ENCODE results near the gene ZCCHC24.

ZCCHC24 gene

GRCh38 chr10:79401015-79401921, 44.2 kb downstream of the ZCCHC24 start:
- TF ChIP-seq EZH2phosphoT487 (IDR thresholded peaks at IDR 0.05; ENCODE audit: borderline replicate concordance, low read length) (no peak), CTCF (IDR thresholded peaks at IDR 0.05; ENCODE audit: low read depth, low read length, poor library complexity, severe bottlenecking) (no peak)
- H3K4me2 ChIP-seq (ENCODE audit: low read length) = no peak overlapping the region
- no peaks in the 10 kb centered on the region for H3F3A ChIP-seq (ENCODE audit: control insufficient read depth, insufficient read depth)
- H3K4me1 ChIP-seq (ENCODE audit: control insufficient read depth, low read length) = no peaks in the 10 kb centered on the region
- no peak overlapping the region for H3K4me3 ChIP-seq (ENCODE audit: low read length)
- no peak overlapping the region for H3K27ac ChIP-seq (ENCODE audit: low read depth, low read length)
- H4K20me1 ChIP-seq (ENCODE audit: control insufficient read depth, insufficient read depth, low read depth, low read length) = no peaks in the 10 kb centered on the region
- no peaks in the 10 kb centered on the region for H3K79me2 ChIP-seq (ENCODE audit: control insufficient read depth, low read length)
- H3K9me2 ChIP-seq (replicated peaks; ENCODE audit: control insufficient read depth, low read length) = no peaks in the 10 kb centered on the region
- no peaks in the 10 kb centered on the region for H3K36me3 ChIP-seq (ENCODE audit: control insufficient read depth, low read length)
- peaks cover 4% of the 10 kb centered on the region; the same call in 1 of the 2 replicates for H3K27me3 ChIP-seq (ENCODE audit: control insufficient read depth, low read length)
- no peaks in the 10 kb centered on the region for H3K9me3 ChIP-seq (ENCODE audit: control insufficient read depth, insufficient read depth, low read length)

DNA sequence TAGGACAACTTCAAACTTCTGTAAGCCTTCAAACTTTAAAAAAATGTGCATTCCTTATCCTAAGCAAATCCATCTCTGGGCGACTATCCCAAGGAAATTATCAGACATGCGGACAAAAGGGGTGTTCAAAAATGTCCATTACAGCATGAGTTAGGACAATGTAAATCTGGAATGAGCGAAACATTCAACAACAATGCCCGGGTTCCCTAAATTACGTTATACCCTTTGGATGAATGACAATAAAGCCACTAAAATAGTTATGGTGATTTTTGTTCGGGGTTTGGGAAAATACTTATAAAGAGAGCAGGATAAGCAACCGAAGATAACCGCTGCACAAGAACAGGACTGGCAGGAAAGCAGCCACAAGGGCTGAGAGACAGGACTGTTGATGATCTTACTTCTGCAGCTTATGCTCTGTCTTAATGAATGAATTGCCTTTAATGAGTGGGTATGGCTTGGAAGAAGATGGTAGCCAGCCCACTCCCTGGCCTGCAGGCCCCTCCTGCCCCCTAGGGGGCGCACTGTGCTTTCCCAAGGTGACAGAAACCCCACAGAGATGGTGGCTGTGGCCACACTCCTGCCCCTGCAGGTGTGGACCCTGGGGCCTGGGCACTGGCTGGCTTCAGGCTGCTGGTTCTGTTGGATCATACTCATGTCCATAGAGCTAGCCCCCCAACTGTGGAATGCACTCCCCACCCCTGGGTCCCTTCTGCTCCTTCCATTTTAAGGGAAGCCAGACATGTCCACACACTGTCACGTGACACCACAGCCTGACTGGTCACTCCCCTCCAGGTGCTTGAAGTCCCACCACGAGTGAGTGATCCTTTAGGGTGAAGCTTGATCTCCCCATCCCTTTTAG, 45.0 kb downstream of the ZCCHC24 start:
- no peaks in the 10 kb centered on the region for H3K9me2 ChIP-seq (replicated peaks; ENCODE audit: control insufficient read depth, low read length)
- no peaks in the 10 kb centered on the region for H3K36me3 ChIP-seq (ENCODE audit: control insufficient read depth, low read length)
- H4K20me1 ChIP-seq (ENCODE audit: control insufficient read depth, insufficient read depth, low read depth, low read length) = no peaks in the 10 kb centered on the region
- H3K9me3 ChIP-seq (ENCODE audit: control insufficient read depth, insufficient read depth, low read length) = no peaks in the 10 kb centered on the region
- H3K4me3 ChIP-seq (ENCODE audit: low read length) = no peak overlapping the region
- TF ChIP-seq EZH2phosphoT487 (IDR thresholded peaks at IDR 0.05; ENCODE audit: borderline replicate concordance, low read length) (no peak), CTCF (IDR thresholded peaks at IDR 0.05; ENCODE audit: low read depth, low read length, poor library complexity, severe bottlenecking) (peak; percentile 91)
- no peaks in the 10 kb centered on the region for H3F3A ChIP-seq (ENCODE audit: control insufficient read depth, insufficient read depth)
- H3K4me2 ChIP-seq (ENCODE audit: low read length) = no peak overlapping the region
- no peaks in the 10 kb centered on the region for H3K4me1 ChIP-seq (ENCODE audit: control insufficient read depth, low read length)
- H3K27ac ChIP-seq (ENCODE audit: low read depth, low read length) = no peak overlapping the region
- H3K79me2 ChIP-seq (ENCODE audit: control insufficient read depth, low read length) = no peaks in the 10 kb centered on the region
- H3K27me3 ChIP-seq (ENCODE audit: control insufficient read depth, low read length) = peaks cover 4% of the 10 kb centered on the region; the same call in 1 of the 2 replicates

DNA sequence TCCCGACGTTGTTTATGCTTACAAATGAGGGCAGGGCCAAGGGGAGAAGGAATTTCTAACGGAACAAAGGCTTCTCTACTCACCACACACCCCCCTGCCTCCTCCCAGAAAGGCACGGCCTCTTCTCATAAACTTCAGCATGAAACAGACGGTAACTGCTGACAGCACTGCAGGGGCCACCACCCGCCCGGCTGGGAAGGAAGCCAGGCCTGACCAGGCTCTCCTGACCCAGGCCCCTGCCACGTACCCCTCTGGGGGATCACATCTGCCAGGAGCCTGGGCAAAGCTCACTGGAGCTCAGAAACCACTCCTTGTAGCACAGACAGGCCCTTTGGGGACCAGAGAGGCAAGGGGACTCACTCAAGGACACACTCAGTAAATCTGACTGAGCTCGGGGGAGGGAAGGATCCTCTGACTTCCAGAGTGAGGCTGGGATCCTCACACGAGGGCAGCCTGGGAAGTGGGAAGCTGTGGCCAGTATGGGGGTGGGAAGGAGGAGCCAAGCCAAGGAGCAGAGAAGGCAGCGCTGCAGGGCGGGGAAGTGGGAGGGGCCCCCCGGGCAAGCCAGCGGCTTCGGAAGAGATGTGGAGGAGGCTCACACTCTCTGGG, 46.1 kb downstream of the ZCCHC24 start:
- no peaks in the 10 kb centered on the region for H3K9me2 ChIP-seq (replicated peaks; ENCODE audit: control insufficient read depth, low read length)
- no peaks in the 10 kb centered on the region for H3K36me3 ChIP-seq (ENCODE audit: control insufficient read depth, low read length)
- H3F3A ChIP-seq (ENCODE audit: control insufficient read depth, insufficient read depth) = no peaks in the 10 kb centered on the region
- H3K79me2 ChIP-seq (ENCODE audit: control insufficient read depth, low read length) = no peaks in the 10 kb centered on the region
- H3K27ac ChIP-seq (ENCODE audit: low read depth, low read length) = no peak overlapping the region
- H3K4me3 ChIP-seq (ENCODE audit: low read length) = no peak overlapping the region
- H4K20me1 ChIP-seq (ENCODE audit: control insufficient read depth, insufficient read depth, low read depth, low read length) = no peaks in the 10 kb centered on the region
- H3K9me3 ChIP-seq (ENCODE audit: control insufficient read depth, insufficient read depth, low read length) = no peaks in the 10 kb centered on the region
- TF ChIP-seq EZH2phosphoT487 (IDR thresholded peaks at IDR 0.05; ENCODE audit: borderline replicate concordance, low read length) (no peak), CTCF (IDR thresholded peaks at IDR 0.05; ENCODE audit: low read depth, low read length, poor library complexity, severe bottlenecking) (no peak)
- H3K4me2 ChIP-seq (ENCODE audit: low read length) = no peak overlapping the region
- H3K4me1 ChIP-seq (ENCODE audit: control insufficient read depth, low read length) = no peaks in the 10 kb centered on the region
- H3K27me3 ChIP-seq (ENCODE audit: control insufficient read depth, low read length) = peaks cover 4% of the 10 kb centered on the region; the same call in 1 of the 2 replicates

Measured in DOHH2 (cell line).